ENCODE results near the gene KCNIP1. TPM values are rescaled to one million over a fixed set of nuclear protein-coding genes. Genes with fewer than 3 reads are reported as not detected.

KCNIP1 gene
- total and polyA plus RNA-seq, 2 experiments from 2014 or later: 0.43 to 0.80 TPM

GRCh38 chr5:170720179-170720578, 216.4 kb downstream of the KCNIP1 start:
- Histone ChIP-seq H3K36me3 (replicated peaks; ENCODE audit: insufficient read depth, low read depth) (no peaks in the 10 kb centered on the region), H3K4me1 (ENCODE audit: insufficient read depth) (peaks cover 4% of the 10 kb centered on the region), H3K79me2 (no peaks in the 10 kb centered on the region), H3K27ac (no peak overlapping the region), H3K4me2 (no peak overlapping the region), H3K9me2 (replicated peaks; ENCODE audit: insufficient read depth) (no peaks in the 10 kb centered on the region), H4K20me1 (ENCODE audit: insufficient read depth, poor library complexity, severe bottlenecking) (no peaks in the 10 kb centered on the region), H3K27me3 (no peaks in the 10 kb centered on the region), H3K4me3 (no peak overlapping the region), H2AFZ (no peak overlapping the region), H3K9me3 (ENCODE audit: low read depth) (no peaks in the 10 kb centered on the region)
- WGBS (ENCODE audit: low lambda C conversion rate, missing lambda C conversion rate): 85% methylated on average over 4 of the region's 4 CpGs
- TF ChIP-seq EZH2phosphoT487 (IDR thresholded peaks at IDR 0.05; ENCODE audit: low read depth, severe bottlenecking, unreplicated experiment): no peak
- TF ChIP-seq, protein P1, sequence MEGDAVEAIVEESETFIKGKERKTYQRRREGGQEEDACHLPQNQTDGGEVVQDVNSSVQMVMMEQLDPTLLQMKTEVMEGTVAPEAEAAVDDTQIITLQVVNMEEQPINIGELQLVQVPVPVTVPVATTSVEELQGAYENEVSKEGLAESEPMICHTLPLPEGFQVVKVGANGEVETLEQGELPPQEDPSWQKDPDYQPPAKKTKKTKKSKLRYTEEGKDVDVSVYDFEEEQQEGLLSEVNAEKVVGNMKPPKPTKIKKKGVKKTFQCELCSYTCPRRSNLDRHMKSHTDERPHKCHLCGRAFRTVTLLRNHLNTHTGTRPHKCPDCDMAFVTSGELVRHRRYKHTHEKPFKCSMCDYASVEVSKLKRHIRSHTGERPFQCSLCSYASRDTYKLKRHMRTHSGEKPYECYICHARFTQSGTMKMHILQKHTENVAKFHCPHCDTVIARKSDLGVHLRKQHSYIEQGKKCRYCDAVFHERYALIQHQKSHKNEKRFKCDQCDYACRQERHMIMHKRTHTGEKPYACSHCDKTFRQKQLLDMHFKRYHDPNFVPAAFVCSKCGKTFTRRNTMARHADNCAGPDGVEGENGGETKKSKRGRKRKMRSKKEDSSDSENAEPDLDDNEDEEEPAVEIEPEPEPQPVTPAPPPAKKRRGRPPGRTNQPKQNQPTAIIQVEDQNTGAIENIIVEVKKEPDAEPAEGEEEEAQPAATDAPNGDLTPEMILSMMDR (IDR thresholded peaks at IDR 0.05; ENCODE audit: poor library complexity): no peak
- no peak for TF ChIP-seq EZH2 (IDR thresholded peaks at IDR 0.05; ENCODE audit: borderline replicate concordance)
- no peak for DNase-seq (ENCODE audit: low spot score)

DNA sequence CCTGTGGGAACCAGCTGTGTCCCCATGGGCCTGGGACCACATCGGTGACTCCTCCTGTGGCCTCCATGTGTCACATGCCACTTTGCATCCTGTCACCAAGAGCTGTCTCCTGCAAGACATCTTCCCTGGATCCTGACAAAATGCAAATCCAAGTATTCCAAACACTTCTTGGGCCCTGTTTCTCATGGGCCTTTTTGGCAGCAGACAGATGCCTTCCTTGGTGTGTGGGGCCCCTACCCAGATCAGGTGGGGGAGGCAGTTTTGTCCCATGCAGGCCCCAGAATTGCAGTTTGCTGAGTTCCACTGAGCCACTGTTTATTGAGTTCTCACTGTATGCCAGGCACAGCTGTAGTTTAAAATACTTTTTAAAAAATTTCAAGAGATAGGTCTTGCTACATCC, 217.2 kb downstream of the KCNIP1 start:
- DNase-seq (ENCODE audit: low spot score): no peak
- Histone ChIP-seq H3K4me1 (ENCODE audit: insufficient read depth) (peaks cover 2% of the 10 kb centered on the region), H3K9me3 (ENCODE audit: low read depth) (no peaks in the 10 kb centered on the region), H2AFZ (no peak overlapping the region), H3K36me3 (replicated peaks; ENCODE audit: insufficient read depth, low read depth) (no peaks in the 10 kb centered on the region), H3K79me2 (no peaks in the 10 kb centered on the region), H3K9me2 (replicated peaks; ENCODE audit: insufficient read depth) (no peaks in the 10 kb centered on the region), H3K4me3 (no peak overlapping the region), H3K4me2 (no peak overlapping the region), H3K27me3 (no peaks in the 10 kb centered on the region), H4K20me1 (ENCODE audit: insufficient read depth, poor library complexity, severe bottlenecking) (no peaks in the 10 kb centered on the region), H3K27ac (no peak overlapping the region)
- TF ChIP-seq, protein P1 (IDR thresholded peaks at IDR 0.05; ENCODE audit: poor library complexity): no peak
- TF ChIP-seq EZH2 (IDR thresholded peaks at IDR 0.05; ENCODE audit: borderline replicate concordance) (no peak), EZH2phosphoT487 (IDR thresholded peaks at IDR 0.05; ENCODE audit: low read depth, severe bottlenecking, unreplicated experiment) (no peak)
- 59% methylated on average over 1 of the region's 1 CpG for WGBS (ENCODE audit: low lambda C conversion rate, missing lambda C conversion rate)

DNA sequence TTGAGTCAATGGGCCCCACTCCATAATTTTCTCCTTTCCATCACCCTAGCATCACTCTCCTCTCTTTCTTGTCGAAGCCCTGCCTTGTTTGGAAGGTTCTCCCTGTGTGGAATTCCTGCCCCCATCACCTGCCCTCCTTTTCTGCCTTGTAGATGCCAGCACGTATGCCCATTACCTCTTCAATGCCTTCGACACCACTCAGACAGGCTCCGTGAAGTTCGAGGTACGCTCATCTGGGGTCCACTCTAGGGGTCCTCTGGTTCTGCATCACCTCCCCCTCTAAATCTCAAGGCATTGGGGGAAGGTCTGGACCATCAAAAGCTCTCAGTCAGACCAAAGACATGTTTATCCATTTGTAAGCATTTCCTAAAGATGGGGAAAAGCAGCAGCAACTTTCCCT, 217.9 kb downstream of the KCNIP1 start:
- H3K27me3 ChIP-seq: no peaks in the 10 kb centered on the region
- H3K4me1 ChIP-seq (ENCODE audit: insufficient read depth): no peaks in the 10 kb centered on the region
- WGBS (ENCODE audit: low lambda C conversion rate, missing lambda C conversion rate): 96% methylated on average over 6 of the region's 6 CpGs
- H3K9me3 ChIP-seq (ENCODE audit: low read depth): no peaks in the 10 kb centered on the region
- DNase-seq (ENCODE audit: low spot score): no peak
- H3K79me2 ChIP-seq: no peaks in the 10 kb centered on the region
- no peak overlapping the region for H3K4me3 ChIP-seq
- no peaks in the 10 kb centered on the region for H3K9me2 ChIP-seq (replicated peaks; ENCODE audit: insufficient read depth)
- no peaks in the 10 kb centered on the region for H4K20me1 ChIP-seq (ENCODE audit: insufficient read depth, poor library complexity, severe bottlenecking)
- no peak overlapping the region for H3K27ac ChIP-seq
- H3K36me3 ChIP-seq (replicated peaks; ENCODE audit: insufficient read depth, low read depth): no peaks in the 10 kb centered on the region
- H2AFZ ChIP-seq: no peak overlapping the region
- TF ChIP-seq, protein P1 (IDR thresholded peaks at IDR 0.05; ENCODE audit: poor library complexity): no peak
- TF ChIP-seq EZH2phosphoT487 (IDR thresholded peaks at IDR 0.05; ENCODE audit: low read depth, severe bottlenecking, unreplicated experiment): no peak
- no peak for TF ChIP-seq EZH2 (IDR thresholded peaks at IDR 0.05; ENCODE audit: borderline replicate concordance)
- no peak overlapping the region for H3K4me2 ChIP-seq

GRCh38 chr5:170722316-170722715, 218.5 kb downstream of the KCNIP1 start:
- Histone ChIP-seq H3K9me2 (replicated peaks; ENCODE audit: insufficient read depth) (no peaks in the 10 kb centered on the region), H3K9me3 (ENCODE audit: low read depth) (no peaks in the 10 kb centered on the region), H3K27me3 (no peaks in the 10 kb centered on the region), H3K36me3 (replicated peaks; ENCODE audit: insufficient read depth, low read depth) (no peaks in the 10 kb centered on the region), H3K79me2 (no peaks in the 10 kb centered on the region), H2AFZ (no peak overlapping the region), H3K4me3 (no peak overlapping the region), H3K4me2 (no peak overlapping the region), H3K4me1 (ENCODE audit: insufficient read depth) (no peaks in the 10 kb centered on the region), H3K27ac (no peak overlapping the region), H4K20me1 (ENCODE audit: insufficient read depth, poor library complexity, severe bottlenecking) (no peaks in the 10 kb centered on the region)
- no peak for DNase-seq (ENCODE audit: low spot score)
- TF ChIP-seq EZH2 (IDR thresholded peaks at IDR 0.05; ENCODE audit: borderline replicate concordance): no peak
- TF ChIP-seq, protein P1 (IDR thresholded peaks at IDR 0.05; ENCODE audit: poor library complexity): no peak
- no peak for TF ChIP-seq EZH2phosphoT487 (IDR thresholded peaks at IDR 0.05; ENCODE audit: low read depth, severe bottlenecking, unreplicated experiment)
- 86% methylated on average over 3 of the region's 3 CpGs for WGBS (ENCODE audit: low lambda C conversion rate, missing lambda C conversion rate)

Measured in hepatocyte (in vitro differentiated cells).